ENCODE data around the gene SETD7.

SETD7 gene

GRCh38 chr4:139509727-139510410, 46.1 kb downstream of the SETD7 start:
- Histone ChIP-seq H3K27me3 (ENCODE audit: insufficient read depth, poor library complexity, severe bottlenecking) (no peaks in the 10 kb centered on the region), H3K36me3 (ENCODE audit: low read depth) (peaks cover 55% of the 10 kb centered on the region), H3K4me3 (ENCODE audit: severe bottlenecking) (no peak overlapping the region), H3K27ac (ENCODE audit: poor library complexity, severe bottlenecking) (no peak overlapping the region), H3K4me1 (ENCODE audit: insufficient read depth, poor library complexity, severe bottlenecking) (no peaks in the 10 kb centered on the region), H3K9me3 (ENCODE audit: severe bottlenecking) (no peaks in the 10 kb centered on the region)
- no peak; the same call in 2 of the 3 replicates for ATAC-seq (ENCODE audit: low read depth)
- TF ChIP-seq CTCF (IDR thresholded peaks at IDR 0.05; ENCODE audit: poor library complexity, severe bottlenecking) = peak; percentile 48
- no peak for DNase-seq (ENCODE audit: low spot score)

GRCh38 chr4:139508581-139509237, 47.3 kb downstream of the SETD7 start:
- Histone ChIP-seq H3K27me3 (ENCODE audit: insufficient read depth, poor library complexity, severe bottlenecking) (no peaks in the 10 kb centered on the region), H3K4me1 (ENCODE audit: insufficient read depth, poor library complexity, severe bottlenecking) (no peaks in the 10 kb centered on the region), H3K9me3 (ENCODE audit: severe bottlenecking) (no peaks in the 10 kb centered on the region), H3K36me3 (ENCODE audit: low read depth) (peaks cover 45% of the 10 kb centered on the region), H3K4me3 (ENCODE audit: severe bottlenecking) (no peak overlapping the region), H3K27ac (ENCODE audit: poor library complexity, severe bottlenecking) (no peak overlapping the region)
- no peak for DNase-seq (ENCODE audit: low spot score)
- ATAC-seq (ENCODE audit: low read depth) = no peak
- TF ChIP-seq CTCF (IDR thresholded peaks at IDR 0.05; ENCODE audit: poor library complexity, severe bottlenecking) = no peak

- H3K27ac ChIP-seq (ENCODE audit: poor library complexity, severe bottlenecking) = no peak overlapping the region
- TF ChIP-seq CTCF (IDR thresholded peaks at IDR 0.05; ENCODE audit: poor library complexity, severe bottlenecking) = no peak
- no peak overlapping the region for H3K4me3 ChIP-seq (ENCODE audit: severe bottlenecking)
- DNase-seq (ENCODE audit: low spot score) (no peak), ATAC-seq (ENCODE audit: low read depth) (no peak)
- peaks cover 32% of the 10 kb centered on the region for H3K36me3 ChIP-seq (ENCODE audit: low read depth)
- no peaks in the 10 kb centered on the region for H3K4me1 ChIP-seq (ENCODE audit: insufficient read depth, poor library complexity, severe bottlenecking)
- no peaks in the 10 kb centered on the region for H3K9me3 ChIP-seq (ENCODE audit: severe bottlenecking)
- H3K27me3 ChIP-seq (ENCODE audit: insufficient read depth, poor library complexity, severe bottlenecking) = no peaks in the 10 kb centered on the region
Observed at GRCh38 chr4:139506774-139507173, 49.2 kb downstream of the SETD7 start.

- no peak for DNase-seq (ENCODE audit: low spot score)
- H3K27ac ChIP-seq (ENCODE audit: poor library complexity, severe bottlenecking) = no peak overlapping the region
- no peaks in the 10 kb centered on the region for H3K4me1 ChIP-seq (ENCODE audit: insufficient read depth, poor library complexity, severe bottlenecking)
- peaks cover 14% of the 10 kb centered on the region; the same call in 1 of the 2 replicates for H3K36me3 ChIP-seq (ENCODE audit: low read depth)
- no peaks in the 10 kb centered on the region for H3K27me3 ChIP-seq (ENCODE audit: insufficient read depth, poor library complexity, severe bottlenecking)
- no peak for ATAC-seq (ENCODE audit: low read depth)
- no peaks in the 10 kb centered on the region for H3K9me3 ChIP-seq (ENCODE audit: severe bottlenecking)
- no peak overlapping the region for H3K4me3 ChIP-seq (ENCODE audit: severe bottlenecking)
- TF ChIP-seq CTCF (IDR thresholded peaks at IDR 0.05; ENCODE audit: poor library complexity, severe bottlenecking) = no peak
Observed at GRCh38 chr4:139503622-139504166, 52.3 kb downstream of the SETD7 start.

Measured in RWPE2 (cell line).